GM18519 (cell line): ENCODE data around the gene ELOVL1.
"Not testable (repeated sequence)": the region's sequence is repeated elsewhere in the genome, so short reads cannot be mapped to it uniquely, and the experiment has no call there.

Experiments
- ATAC-seq: cut with Tn5 transposase; IDR thresholded peaks from one replicate; pipeline ENCODE4 v1.9.1; 2021; ENCODE audit warnings: mild to moderate bottlenecking, moderate library complexity; ENCODE audit not compliant: unreplicated experiment, low FRiP score

Gene ELOVL1

DNA sequence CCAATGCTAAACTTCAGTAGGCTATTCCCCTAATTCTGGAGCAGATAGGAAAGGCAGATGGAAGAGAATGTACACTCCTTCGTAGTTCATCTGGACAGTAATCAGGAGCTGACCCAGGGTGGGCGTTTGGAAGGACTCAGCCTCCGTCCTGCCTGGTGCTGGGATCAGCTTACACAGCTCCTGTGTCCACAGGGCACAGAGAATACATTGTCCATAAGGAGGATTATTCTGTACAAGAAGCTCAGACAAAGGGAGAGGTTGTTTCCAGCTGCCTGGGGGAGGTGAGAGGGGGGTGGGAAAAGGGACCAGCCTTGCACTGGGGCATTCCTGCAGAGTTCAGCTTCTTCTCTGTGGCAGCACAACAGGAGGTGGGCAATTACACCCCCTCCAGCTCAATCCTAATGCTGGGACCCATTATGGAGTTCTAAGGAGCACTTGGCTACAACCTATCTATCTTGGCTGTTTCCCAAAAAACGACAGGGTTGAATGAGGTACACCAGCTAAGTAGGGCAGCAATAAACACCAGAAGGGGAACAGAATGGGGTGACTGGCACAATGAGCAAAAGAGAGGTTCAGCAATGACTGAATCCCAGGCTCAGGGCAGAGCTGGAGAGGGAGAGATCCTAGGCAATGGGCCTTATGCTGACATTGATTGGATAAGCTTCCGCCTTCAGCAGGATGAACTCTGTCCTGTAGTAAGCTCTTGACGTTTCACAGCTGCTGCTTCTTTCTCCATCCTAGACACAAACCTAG lies 14.4 kb upstream of the ELOVL1 start:
- no peak for ATAC-seq

DNA sequence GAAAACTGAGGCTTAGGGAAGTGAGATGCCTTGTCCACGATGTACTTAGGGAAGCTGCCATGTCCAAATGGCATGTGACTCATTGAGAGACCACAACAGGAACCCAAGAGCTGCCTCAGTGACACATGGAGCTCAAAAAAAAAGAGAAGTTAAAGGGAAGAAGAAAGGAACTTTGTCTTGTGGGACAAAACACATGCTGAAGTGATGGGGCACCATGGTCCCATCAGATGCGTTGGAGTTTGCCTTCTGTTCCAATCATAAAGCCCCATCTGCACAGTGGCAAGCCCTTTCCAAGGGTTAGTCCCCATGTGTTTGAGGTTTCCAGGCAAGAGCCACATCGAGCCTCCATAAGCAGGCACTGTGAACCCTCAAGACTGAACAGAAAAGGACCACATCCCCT lies 13.8 kb upstream of the ELOVL1 start:
- ATAC-seq: no peak

DNA sequence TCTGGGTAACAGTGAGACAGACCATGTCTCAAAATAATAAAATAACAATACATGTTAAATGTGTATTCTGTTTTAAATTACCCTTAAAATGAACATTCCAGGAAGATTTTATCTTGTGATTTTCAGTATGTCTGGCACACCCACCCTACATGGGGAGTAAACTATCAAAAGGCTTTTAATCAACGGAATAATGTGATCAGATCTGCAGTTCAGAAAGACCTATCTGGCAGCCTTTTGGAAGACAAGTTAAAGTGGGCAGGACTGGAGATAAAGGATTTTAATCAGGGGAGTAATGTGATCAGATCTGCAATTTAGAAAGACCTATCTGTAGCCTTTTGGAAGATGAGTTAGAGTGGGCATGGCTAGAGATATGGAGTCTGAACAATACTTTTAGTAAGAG lies 11.7 kb upstream of the ELOVL1 start:
- ATAC-seq: no peak

DNA sequence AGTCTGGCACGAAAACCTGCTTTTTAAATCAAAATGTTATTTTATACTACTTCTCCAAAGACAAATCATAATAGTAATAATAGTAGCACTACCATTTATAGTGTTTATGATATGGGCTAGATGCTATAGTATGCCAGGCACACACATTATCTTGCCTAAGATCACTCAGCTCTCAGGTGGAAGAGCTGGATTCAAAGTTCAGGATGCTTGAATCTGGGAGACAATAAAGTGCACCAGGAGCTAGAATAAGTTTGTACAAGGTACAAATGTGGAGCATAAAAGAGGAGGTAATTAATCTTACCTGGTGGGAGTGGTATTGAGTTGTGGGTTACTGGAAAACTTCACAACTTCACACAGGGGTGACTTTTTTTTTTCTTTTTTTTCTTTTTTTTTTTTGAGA lies 10.0 kb upstream of the ELOVL1 start:
- ATAC-seq: no peak

DNA sequence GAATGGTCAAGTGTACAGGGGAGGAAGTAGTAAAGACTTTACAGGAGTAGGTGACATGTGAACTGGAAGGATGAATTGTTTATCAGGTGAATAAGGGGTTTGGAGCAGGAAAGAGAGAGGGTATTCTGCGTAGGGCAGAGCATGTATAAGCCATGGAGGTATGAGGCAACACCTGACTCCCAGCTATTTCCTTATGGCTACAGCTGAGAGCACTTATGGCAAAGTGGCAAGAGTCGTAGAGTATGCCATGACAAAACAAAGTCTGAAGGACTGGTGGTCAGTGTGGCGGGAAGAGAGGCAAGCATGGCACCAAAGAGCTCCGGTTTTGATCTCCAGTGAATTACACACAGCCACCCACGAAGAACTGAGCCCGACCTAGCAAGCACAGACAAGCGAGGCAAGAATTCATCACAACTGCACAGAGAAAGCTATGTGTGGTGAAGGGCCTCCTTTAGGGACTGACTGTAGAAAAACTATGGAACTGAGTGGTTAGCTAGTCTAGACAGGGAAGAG lies 9.0 kb upstream of the ELOVL1 start:
- ATAC-seq: no peak

DNA sequence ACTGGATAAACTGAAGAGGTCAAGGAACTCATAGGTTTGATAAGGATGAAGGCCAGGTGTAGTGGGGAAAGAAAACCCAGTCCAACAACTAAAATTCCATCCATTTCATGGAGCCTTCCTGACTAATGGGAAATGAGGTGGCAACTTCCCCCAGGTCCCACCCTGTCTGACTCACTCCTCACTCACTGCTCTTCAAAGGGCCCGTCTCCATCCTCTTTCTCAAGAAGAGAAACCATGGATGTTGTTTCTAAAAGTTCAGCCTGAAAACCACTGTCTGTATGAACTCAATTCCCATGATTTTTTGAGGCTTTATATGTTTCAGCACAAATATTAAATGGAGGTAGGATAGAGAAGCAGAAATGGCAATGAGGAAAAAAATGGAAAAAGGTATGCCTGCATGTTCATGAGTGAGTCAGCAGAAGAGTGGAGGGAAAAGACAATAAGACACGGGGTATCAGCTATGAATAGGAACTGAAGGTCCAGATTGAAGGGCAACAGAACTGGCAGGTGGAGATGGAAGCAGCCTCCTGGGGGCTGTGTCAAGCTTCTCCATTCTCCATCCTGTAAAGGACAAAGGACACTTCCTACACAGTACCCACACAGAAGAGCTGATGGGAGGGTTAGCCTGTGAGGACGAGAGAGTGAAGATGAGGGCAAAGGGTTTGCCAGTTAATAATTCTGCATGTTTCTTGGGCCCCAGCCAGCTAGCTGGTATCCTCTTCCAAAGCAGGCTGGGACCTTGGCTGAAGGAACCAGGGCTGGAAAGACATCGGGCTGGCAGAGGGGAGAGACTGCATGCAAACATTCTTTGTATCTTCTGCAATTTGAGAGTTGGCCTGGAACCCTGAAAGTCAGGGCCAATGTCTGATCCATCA lies 5.5 kb upstream of the ELOVL1 start:
- no peak for ATAC-seq

DNA sequence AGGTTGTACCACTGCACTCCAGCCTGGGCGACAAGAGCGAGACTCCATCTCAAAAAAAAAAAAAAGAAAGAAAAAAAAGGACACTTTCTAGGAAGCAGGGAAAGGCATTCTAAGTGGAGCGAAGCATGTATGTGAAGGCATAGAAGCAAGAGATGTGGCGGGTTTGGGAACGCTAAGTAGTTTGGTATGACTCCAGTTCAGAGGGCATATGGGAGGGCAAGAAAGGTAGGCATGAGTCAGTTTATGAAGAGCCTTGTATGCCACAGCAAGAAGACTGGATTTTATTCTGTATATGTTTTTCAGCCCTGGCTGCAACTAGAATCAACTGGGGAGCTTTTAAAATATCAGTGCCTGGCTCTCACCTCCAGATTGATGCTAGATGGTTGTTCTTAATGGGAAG lies 4.4 kb upstream of the ELOVL1 start:
- no peak for ATAC-seq

DNA sequence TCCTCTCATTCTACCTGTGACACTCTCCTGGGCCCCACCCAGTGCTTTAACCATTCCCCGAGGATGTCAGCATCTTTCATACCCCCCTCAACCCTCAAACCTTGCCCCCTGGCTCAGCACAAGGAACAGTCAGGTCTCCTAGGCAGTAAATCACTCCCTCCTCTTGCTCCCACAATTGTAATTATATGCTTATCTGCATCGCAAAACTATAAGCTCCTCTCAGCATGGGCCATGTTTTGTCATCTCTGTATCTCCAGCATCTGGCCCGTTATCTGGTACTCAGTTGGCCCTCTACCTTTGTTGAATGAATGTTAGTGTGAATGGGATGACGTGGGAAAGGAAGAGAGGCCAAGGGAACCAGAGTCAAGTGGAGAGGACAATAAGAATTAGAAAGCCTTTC lies 2.8 kb upstream of the ELOVL1 start:
- no peak for ATAC-seq

DNA sequence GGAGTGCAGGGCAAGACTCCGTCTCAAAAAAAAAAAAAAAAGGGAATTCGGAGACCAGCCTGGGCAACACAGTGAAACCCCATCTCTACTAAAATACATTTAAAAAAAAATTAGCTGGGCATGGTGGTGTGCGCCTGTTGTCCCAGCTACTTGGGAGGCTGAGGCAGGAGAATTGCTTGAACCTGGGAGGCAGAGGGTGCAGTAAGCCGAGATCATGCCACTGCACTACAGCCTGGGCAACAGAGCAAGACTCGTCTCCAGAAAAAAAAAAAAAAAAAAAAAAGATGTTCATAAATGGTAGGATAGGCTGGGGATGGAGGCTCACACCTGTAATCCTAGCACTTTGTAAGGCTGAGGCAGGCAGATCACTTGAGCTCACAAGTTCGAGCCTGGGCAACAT lies 2.0 kb upstream of the ELOVL1 start:
- ATAC-seq: not testable (repeated sequence)

DNA sequence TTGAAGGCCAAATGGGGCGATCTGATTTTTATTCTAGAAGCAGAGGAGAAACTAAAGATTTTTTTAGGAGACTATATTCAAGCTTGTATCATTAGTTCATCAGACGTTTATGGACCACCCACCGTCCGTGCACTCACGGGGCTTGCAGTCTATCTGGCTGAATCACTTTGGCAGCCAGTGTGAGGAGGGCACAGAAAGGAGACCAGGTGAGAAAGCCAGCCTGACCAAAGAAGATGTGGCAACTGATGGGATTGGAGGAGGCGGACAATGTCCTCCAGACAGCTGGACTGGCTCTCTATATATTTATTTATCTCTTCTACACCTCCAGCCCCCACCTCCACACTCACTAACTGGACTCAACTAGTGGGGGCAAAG lies 822 bp upstream of the ELOVL1 start:
- ATAC-seq: no peak

DNA sequence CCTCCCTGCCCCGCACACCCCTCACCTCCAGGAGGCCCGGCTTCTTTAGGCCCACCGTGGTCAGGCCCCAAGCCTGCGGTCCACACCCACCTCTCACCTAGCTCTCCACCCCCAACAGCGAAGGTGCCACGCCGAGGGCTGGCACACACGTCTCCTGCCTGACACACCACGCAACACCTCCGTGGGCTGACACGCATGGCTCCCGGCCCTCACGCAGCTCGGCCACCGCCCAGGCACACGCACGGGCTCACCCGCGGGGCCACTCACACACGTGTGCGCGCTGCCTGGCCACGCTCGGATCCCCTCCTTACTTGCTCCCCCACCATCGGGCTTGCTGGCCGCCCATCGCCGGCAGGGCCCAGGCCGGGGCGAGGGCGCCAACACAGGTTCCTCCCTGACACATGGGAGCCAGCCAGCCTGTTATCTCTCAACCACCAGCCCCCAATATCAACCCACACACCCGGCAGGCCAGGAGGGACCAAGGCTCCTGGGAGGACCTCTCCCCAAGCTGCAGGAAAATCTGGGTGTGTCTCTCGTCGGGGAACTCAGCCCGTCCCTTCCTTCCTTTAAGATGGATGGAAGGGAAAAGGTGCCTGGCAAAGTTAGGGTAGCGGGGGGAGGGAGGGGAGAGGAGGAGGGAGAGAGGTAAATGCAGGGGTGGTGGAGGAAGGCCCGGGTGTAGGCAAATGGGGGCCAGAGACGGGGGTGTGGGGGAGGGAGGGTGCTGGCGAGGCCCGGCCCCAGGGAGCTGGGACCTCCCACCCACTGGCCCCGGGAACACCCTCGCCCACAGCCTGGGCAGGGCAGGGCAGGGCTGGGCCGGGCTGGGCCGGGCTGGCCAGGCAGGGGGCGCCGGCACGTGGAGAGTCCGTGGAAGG lies 546 bp downstream of the ELOVL1 start:
- ATAC-seq: peak; percentile 7

DNA sequence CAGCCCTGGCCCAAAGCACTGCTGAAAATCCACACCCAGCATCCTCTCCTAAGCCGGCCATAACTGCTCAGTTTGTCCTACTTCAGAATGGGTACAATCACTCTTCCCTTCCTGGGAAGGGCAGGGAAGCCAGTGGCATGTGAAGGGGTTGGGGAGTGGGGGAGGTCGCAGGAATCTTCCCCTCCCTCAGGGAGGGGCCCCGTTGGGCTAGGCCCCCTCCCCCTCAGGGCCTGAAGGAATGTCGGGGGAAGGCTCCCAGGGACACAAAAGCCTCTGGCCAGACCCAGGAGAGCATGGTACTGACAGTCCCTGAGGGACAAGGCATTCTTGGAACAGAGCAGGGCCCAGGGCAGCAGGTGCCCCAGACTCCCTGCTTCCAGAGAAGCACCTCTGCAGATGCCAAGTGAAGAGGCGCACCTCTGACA lies 1.2 kb downstream of the ELOVL1 start:
- no peak for ATAC-seq

DNA sequence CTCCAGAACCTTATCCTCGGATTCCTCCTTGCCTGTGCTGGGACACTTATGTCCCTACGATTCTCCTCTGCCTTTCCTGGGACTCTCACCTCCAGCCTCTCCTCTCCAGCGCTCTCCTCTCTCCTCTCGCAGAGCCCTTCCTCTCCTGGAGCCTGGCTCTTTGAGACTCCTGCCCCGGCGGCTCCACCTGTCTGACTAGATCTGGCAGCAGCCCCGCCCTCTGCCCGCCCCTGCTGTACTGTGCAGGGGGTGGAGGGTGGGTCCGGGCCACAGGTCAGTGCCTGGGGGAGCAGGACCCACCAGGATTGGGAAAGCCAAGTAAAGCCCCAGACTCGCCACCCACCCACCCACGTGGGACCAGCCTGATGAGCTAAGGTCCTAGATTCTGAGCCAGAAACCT lies 1.6 kb downstream of the ELOVL1 start:
- no peak for ATAC-seq

DNA sequence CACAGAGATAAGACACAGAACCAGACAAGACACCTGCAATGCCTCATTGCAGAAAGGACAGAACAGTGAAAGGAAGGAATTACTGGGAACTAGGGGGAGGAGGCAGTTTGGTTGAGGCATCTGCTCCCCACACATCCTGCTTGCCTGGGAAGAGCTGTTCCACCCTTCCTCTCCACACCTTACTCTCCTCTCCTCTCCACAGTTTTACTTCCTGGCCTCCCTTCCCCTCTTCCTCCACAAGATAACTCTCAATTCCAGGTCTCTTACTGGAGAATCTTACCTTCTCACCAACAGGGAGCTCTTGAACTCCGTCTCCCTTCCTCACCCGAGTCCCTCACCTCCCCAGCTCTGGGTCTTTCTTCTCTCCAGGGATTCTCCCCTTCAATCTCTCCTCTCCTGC lies 2.1 kb downstream of the ELOVL1 start:
- no peak for ATAC-seq

DNA sequence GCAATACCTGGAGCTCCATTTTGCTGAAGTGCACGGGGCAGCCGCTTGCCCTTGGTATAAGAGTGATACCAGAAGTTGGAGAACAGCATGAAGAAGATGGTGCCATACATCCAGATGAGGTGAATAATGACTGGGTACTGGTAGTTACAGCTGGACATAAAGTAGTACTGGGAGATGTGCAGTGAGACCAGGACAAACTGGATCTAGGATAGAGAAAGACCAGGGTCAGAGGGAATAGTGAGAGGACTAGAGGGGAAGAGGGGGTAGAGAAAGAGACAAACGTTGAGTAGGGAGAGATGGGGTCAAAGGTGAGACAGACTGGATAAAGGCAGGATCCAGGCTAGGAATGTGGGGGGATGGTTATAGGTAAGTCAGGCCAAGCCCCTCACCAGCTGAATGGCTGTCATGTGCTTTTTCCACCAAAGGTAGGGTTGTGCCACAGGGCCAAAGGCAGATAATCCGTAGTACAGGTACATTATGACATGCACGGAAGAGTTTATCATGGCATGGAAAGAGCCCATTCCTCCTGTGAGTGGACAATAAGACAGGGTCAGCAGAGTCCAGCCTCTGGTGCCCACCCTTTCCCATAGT lies 3.8 kb downstream of the ELOVL1 start:
- no peak for ATAC-seq

DNA sequence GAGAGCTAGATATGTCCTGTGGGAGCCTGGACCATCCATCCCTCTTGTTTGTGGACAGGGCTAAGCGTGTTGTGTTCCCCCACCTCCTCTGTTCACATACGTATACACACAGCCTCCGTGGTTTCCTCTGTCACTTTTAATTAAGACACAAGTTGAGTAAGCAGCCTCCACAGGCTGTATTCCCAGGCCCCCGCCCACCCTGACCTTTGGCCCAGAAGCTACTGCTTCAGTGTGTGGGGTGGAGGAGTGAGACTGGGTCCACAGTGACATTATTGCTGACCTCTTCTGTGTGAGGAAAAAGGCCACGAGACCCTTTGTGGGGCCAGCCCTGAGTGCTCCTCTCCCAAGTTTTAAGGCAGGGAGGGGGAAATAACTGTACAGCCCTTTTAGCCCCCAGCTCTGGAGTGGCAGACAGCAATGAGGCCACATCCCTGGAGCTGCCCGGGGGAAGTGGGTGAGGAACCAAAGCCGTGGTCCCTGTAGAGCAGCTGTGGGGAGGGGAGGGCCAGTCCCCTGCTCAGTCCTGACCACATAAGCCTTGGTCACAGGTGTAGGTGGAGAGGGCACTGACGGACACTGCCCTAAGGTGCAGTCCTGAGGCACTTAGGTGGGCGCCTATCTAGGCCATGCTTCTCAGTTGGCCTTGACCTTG lies 4.4 kb downstream of the ELOVL1 start:
- ATAC-seq: no peak

DNA sequence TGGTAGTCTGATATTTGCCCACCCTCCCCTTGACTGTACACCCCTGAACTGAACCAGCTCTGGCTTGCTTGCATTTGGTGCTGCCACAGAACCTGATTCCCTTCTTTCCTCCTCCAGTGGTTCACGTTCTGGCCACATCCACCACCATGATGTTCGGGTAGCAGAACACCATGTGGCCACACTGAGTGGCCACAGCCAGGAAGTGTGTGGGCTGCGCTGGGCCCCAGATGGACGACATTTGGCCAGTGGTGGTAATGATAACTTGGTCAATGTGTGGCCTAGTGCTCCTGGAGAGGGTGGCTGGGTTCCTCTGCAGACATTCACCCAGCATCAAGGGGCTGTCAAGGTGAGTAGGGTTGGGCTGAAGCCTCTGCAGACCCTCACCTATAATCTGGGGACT lies 7.2 kb downstream of the ELOVL1 start:
- ATAC-seq: no peak

DNA sequence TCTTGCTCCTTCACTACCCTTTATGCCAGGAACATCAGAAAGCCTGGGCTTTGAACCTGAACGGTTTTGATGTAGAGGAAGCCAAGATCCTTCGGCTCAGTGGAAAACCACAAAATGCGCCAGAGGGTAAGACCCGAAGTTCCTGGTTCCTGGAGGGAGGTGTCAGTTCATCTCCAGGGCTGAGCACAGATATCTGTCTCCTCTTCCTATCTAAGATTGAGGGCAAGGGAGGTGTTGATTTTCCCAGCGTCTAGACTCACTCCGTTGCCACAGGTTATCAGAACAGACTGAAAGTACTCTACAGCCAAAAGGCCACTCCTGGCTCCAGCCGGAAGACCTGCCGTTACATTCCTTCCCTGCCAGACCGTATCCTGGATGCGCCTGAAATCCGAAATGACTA lies 8.1 kb downstream of the ELOVL1 start:
- no peak for ATAC-seq

DNA sequence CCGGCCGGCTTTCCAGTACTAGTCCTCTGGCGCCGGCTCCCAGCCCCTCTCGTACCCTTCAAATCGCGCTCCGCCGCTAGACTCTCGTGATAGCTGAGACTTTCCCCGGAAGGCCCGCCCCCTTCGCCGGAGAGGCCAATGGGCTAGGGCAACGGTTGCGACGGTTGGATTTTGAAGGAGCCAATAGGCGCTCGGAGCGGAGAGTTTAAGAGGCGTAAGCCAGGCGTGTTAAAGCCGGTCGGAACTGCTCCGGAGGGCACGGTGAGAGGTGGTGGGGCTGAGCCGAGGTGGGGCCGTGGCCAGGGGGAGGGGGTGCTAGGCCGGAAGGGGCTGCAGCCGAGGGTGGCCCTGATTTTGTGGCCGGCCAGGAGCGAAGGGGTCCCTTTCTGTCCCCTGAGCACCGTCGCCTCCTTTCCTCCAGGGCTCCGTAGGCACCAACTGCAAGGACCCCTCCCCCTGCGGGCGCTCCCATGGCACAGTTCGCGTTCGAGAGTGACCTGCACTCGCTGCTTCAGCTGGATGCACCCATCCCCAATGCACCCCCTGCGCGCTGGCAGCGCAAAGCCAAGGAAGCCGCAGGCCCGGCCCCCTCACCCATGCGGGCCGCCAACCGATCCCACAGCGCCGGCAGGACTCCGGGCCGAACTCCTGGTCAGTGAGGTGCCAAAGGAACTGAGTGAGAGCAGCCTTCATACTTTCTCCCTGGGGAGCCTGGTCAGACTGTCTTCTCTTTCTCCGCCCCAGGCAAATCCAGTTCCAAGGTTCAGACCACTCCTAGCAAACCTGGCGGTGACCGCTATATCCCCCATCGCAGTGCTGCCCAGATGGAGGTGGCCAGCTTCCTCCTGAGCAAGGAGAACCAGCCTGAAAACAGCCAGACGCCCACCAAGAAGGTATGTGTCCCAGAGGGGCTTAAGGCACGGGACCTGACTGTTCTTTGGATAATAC lies 8.8 kb downstream of the ELOVL1 start, which contains the start of gene CDC20:
CDC20 (plus strand) TSS at position 236 of the 948 bp plus-strand sequence; CDS start at position 471, 235 bp downstream.
- peak; percentile 67 for ATAC-seq
